ENCODE data around the gene COX8A.

- TF ChIP-seq CTCF (IDR thresholded peaks at IDR 0.05) (no peak), POLR2A (IDR thresholded peaks at IDR 0.05) (no peak)
Measured at GRCh38 chr11:63999349-64000025, 25.1 kb downstream of the COX8A start.
